HepG2 (cell line): ENCODE results near the gene UGP2. TPM values are rescaled to one million over a fixed set of nuclear protein-coding genes. Genes with fewer than 3 reads are reported as not detected.

ENCODE experiments used
- ATAC-seq: fragments of 200-7000 bp; cut with Tn5 transposase; 3 replicates; pipeline ENCODE4 v1.9.1; 2020; ENCODE audit warnings: mild to moderate bottlenecking, moderate library complexity
- BruUV-seq: library from RNA; stranded (reverse); fragments of 400-500 nt; replicated peaks from 2 replicates; lab custom pipeline; 2021; lab: Mats Ljungman, UMichigan
- CTCF ChIA-PET: fragments of 300-600 bp; formaldehyde crosslinking; extraction: SDS; loops from one replicate; lab custom pipeline; 2021; ENCODE audit warnings: low total read pairs, inconsistent platforms, low intra/inter-chr PET ratio; lab: Yijun Ruan, JAX
- POLR2A ChIA-PET: fragments of 350-600 bp; sonication (Branson Sonifier 250); formaldehyde crosslinking; loops from one replicate; lab custom pipeline; 2020; ENCODE audit warnings: antibody characterized with exemption, inconsistent platforms; lab: Yijun Ruan, JAX
- DNase-seq: peaks from one replicate; pipeline ENCODE4 v3.0.0-alpha.2; 2015; ENCODE audit warnings: low spot score
- FAIRE-seq: peaks from 3 replicates; lab custom pipeline; 2011; peaks lifted over from hg19 to GRCh38; lab: Jason Lieb, UNC
- H2AFZ ChIP-seq: one replicate; pipeline ENCODE4 v1.6.1; 2011; ENCODE audit warnings: low read length, inconsistent platforms
- H3K27ac ChIP-seq: fragments of 300-600 bp; 3 replicates; pipeline ENCODE4 v1.8.0; 2011; ENCODE audit warnings: mixed run types, mild to moderate bottlenecking, mixed read lengths, low read length, inconsistent platforms; ENCODE audit not compliant: insufficient read depth; ENCODE audit errors: extremely low read length
- H3K27me3 ChIP-seq, 2 experiments: fragments of 200-600 bp in 1 of 2; 2 replicates in 1 of 2; 3 replicates in 1 of 2; pipeline versions ENCODE4 v1.6.0 to v1.8.0; 2011; ENCODE audit warnings: low read length in 2 of 2, mild to moderate bottlenecking in 2 of 2, moderate library complexity in 2 of 2, inconsistent platforms in 1 of 2; ENCODE audit not compliant: insufficient read depth in 2 of 2, control insufficient read depth in 1 of 2
- H3K36me3 ChIP-seq, 2 experiments: fragments of 200-600 bp in 1 of 2; replicated peaks in 1 of 2; 2 replicates in 1 of 2; 3 replicates in 1 of 2; pipeline versions ENCODE4 v1.5.1 to v1.8.0; 2011; ENCODE audit warnings: low read length in 2 of 2, inconsistent platforms in 1 of 2; ENCODE audit not compliant: insufficient read depth in 2 of 2, control insufficient read depth in 1 of 2
- H3K4me1 ChIP-seq: 2 replicates; pipeline ENCODE4 v1.5.1; 2012; ENCODE audit warnings: low read length, inconsistent platforms; ENCODE audit not compliant: insufficient read depth
- H3K4me2 ChIP-seq: 2 replicates; pipeline ENCODE4 v1.6.0; 2011; ENCODE audit warnings: low read depth, low read length, inconsistent platforms
- H3K4me3 ChIP-seq, 3 experiments: fragments of 200-600 bp in 1 of 3; sonication (generic), shearing (Covaris generic) in 1 of 3; replicated peaks in 1 of 3; 2 replicates each; pipeline ENCODE4 v1.5.1; 2011 to 2016; ENCODE audit warnings: low read length in 3 of 3, inconsistent platforms in 2 of 3, low read depth in 2 of 3, mild to moderate bottlenecking in 2 of 3, control low read depth in 1 of 3, mixed read lengths in 1 of 3; ENCODE audit not compliant: insufficient read depth in 1 of 3
- H3K79me2 ChIP-seq: one replicate; pipeline ENCODE4 v1.6.1; 2011; ENCODE audit warnings: low read length, inconsistent platforms; ENCODE audit not compliant: insufficient read depth
- H3K9ac ChIP-seq: 2 replicates; pipeline ENCODE4 v1.6.0; 2011; ENCODE audit warnings: mild to moderate bottlenecking, low read depth, low read length, inconsistent platforms; ENCODE audit not compliant: insufficient read depth
- H3K9me3 ChIP-seq: 2 replicates; pipeline ENCODE4 v1.5.1; 2012; ENCODE audit warnings: mild to moderate bottlenecking, low read length
- H4K20me1 ChIP-seq: 2 replicates; pipeline ENCODE4 v1.6.0; 2011; ENCODE audit warnings: inconsistent platforms, mild to moderate bottlenecking, low read length, moderate library complexity; ENCODE audit not compliant: insufficient read depth
- GFI1 ChIP-seq: sonication (generic); formaldehyde crosslinking; IDR thresholded peaks from 2 replicates; pipeline ENCODE4 v1.5.0; 2020; ENCODE audit warnings: missing genetic modification reagents, mild to moderate bottlenecking, borderline replicate concordance
- RBM22 ChIP-seq: fragments of 200-400 bp; formaldehyde crosslinking; optimal IDR thresholded peaks from 2 replicates; pipeline ENCODE3; 2017; ENCODE audit warnings: mild to moderate bottlenecking, low read length, moderate library complexity
- ZNF282 ChIP-seq: fragments of 450-650 bp; IDR thresholded peaks from 2 replicates; pipeline ENCODE4 v1.6.1; 2018; ENCODE audit not compliant: partially characterized antibody
- ZNF382 ChIP-seq: sonication (generic); formaldehyde crosslinking; IDR thresholded peaks from 2 replicates; pipeline ENCODE4 v1.5.0; 2020; ENCODE audit warnings: missing genetic modification reagents, mild to moderate bottlenecking, borderline replicate concordance
- ZNF557 ChIP-seq: sonication (generic); formaldehyde crosslinking; IDR thresholded peaks from 2 replicates; pipeline ENCODE4 v1.4.0; 2020; ENCODE audit warnings: missing genetic modification reagents
- WGBS: methylation state at CpG from one replicate; pipeline ENCODE4 v1.1.6; 2017; ENCODE audit warnings: low lambda C conversion rate; 5-methylcytosine and 5-hydroxymethylcytosine counted together
- in situ Hi-C: cut with HindIII; loops from 2 replicates; pipeline ENCODE4 v1.10.0; 2017; ENCODE audit warnings: low pct_unique_long_range_greater_than_20kb; ENCODE audit not compliant: extremely low pct_ligation_motif_present
- intact Hi-C: fragments of 100-400 bp; cut with micrococcal nuclease; formaldehyde crosslinking; loops from one replicate; pipeline ENCODE4 v1.10.0; 2022; ENCODE audit not compliant: unreplicated experiment
- polyA plus RNA-seq, 8 experiments: library from polyadenylated mRNA; depleted of rRNA in 3 of 8; stranded (reverse) in 7 of 8; unstranded in 1 of 8; fragments of >200 nt; fragmentation: Illumina TruSeq in 4 of 8; extraction: Trizol in 4 of 8; gene quantifications; 2 replicates each; pipeline versions ENCODE4 v1.2.1 to v1.2.3, GENCODE V29; 2011 to 2016; ENCODE audit warnings: low read depth in 4 of 8, missing spikeins in 1 of 8, mixed read lengths in 1 of 8; ENCODE audit not compliant: insufficient read depth in 1 of 8
- total RNA-seq, 5 experiments: library from RNA; depleted of rRNA; stranded (reverse); fragments of >200 nt; fragmentation: Illumina TruSeq; extraction: Trizol; gene quantifications; 2 replicates each; pipeline ENCODE4 v1.2.3, GENCODE V29; 2016; ENCODE audit warnings: low read depth in 1 of 5
- TF ChIP-seq, protein P1 (sequence below): sonication (generic); formaldehyde crosslinking; IDR thresholded peaks from 2 replicates; pipeline ENCODE4 v1.4.0; 2020; ENCODE audit warnings: missing genetic modification reagents, borderline replicate concordance
- TF ChIP-seq, protein P2 (sequence below): IDR thresholded peaks from 2 replicates; pipeline ENCODE4 v1.6.1; 2018; ENCODE audit warnings: missing genetic modification reagents
- TF ChIP-seq, protein P3 (sequence below): sonication (generic); formaldehyde crosslinking; IDR thresholded peaks from 2 replicates; pipeline ENCODE4 v1.4.0; 2020; ENCODE audit warnings: missing genetic modification reagents; ENCODE audit errors: not compliant biosample characterization
- TF ChIP-seq, protein P4 (sequence below): IDR thresholded peaks from 2 replicates; pipeline ENCODE4 v1.6.1; 2016; ENCODE audit warnings: low read depth
- TF ChIP-seq, protein P5 (sequence below): sonication (generic); formaldehyde crosslinking; IDR thresholded peaks from 2 replicates; pipeline ENCODE4 v1.4.0; 2020; ENCODE audit warnings: missing genetic modification reagents

UGP2 gene
- total and polyA plus RNA-seq, 2 of the 13 experiments (the other 11 are each of a cell fraction or from before 2014, with no cell fraction given), result 96.0 to 134 TPM

DNA sequence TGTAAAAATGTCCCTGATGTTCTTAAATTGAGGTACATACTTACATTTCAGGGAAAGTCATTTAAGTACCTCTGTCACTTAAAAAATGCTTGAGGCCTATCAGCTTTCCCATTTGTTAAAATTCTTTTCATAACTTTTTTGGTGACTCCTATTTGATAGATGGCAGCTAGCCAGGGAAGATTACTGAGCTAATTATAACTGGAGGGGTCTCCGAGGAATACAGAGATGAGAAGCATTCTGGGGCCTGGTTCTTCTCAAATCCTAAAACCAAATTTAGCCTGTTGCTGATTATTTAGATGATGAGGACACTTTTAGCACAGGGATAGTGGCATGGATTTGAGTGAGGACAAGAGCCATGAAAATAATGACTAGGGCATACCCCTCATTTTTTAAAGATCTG is 4.8 kb downstream of the UGP2 start:
- 95% methylated on average over 1 of the region's 1 CpG for WGBS
- Histone ChIP-seq H2AFZ (no peak overlapping the region), H3K4me2 (peak overlapping the region; percentile 48), H3K36me3 (no peaks in the 10 kb centered on the region), H4K20me1 (peaks cover 63% of the 10 kb centered on the region), H3K79me2 (peaks cover 98% of the 10 kb centered on the region), H3K27me3 (no peaks in the 10 kb centered on the region; a peak in 1 of 5 replicates), H3K9ac (no peak overlapping the region), H3K27ac (no peak overlapping the region), H3K9me3 (no peaks in the 10 kb centered on the region), H3K4me3 (no peak overlapping the region), H3K4me1 (peaks cover 65% of the 10 kb centered on the region)
- intact Hi-C loops (no loop called here), in situ Hi-C loops (no loop called here)
- ChIA-PET CTCF (no interaction called here), POLR2A (no interaction called here)
- no peak for TF ChIP-seq ZNF557 (CRISPR knock-in tag)
- TF ChIP-seq, protein P1, sequence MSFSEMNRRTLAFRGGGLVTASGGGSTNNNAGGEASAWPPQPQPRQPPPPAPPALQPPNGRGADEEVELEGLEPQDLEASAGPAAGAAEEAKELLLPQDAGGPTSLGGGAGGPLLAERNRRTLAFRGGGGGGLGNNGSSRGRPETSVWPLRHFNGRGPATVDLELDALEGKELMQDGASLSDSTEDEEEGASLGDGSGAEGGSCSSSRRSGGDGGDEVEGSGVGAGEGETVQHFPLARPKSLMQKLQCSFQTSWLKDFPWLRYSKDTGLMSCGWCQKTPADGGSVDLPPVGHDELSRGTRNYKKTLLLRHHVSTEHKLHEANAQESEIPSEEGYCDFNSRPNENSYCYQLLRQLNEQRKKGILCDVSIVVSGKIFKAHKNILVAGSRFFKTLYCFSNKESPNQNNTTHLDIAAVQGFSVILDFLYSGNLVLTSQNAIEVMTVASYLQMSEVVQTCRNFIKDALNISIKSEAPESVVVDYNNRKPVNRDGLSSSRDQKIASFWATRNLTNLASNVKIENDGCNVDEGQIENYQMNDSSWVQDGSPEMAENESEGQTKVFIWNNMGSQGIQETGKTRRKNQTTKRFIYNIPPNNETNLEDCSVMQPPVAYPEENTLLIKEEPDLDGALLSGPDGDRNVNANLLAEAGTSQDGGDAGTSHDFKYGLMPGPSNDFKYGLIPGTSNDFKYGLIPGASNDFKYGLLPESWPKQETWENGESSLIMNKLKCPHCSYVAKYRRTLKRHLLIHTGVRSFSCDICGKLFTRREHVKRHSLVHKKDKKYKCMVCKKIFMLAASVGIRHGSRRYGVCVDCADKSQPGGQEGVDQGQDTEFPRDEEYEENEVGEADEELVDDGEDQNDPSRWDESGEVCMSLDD (CRISPR knock-in tag), result no peak
- TF ChIP-seq, protein P2, sequence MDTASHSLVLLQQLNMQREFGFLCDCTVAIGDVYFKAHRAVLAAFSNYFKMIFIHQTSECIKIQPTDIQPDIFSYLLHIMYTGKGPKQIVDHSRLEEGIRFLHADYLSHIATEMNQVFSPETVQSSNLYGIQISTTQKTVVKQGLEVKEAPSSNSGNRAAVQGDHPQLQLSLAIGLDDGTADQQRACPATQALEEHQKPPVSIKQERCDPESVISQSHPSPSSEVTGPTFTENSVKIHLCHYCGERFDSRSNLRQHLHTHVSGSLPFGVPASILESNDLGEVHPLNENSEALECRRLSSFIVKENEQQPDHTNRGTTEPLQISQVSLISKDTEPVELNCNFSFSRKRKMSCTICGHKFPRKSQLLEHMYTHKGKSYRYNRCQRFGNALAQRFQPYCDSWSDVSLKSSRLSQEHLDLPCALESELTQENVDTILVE (CRISPR knock-in tag), result no peak
- TF ChIP-seq, protein P3, sequence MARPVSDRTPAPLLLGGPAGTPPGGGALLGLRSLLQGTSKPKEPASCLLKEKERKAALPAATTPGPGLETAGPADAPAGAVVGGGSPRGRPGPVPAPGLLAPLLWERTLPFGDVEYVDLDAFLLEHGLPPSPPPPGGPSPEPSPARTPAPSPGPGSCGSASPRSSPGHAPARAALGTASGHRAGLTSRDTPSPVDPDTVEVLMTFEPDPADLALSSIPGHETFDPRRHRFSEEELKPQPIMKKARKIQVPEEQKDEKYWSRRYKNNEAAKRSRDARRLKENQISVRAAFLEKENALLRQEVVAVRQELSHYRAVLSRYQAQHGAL (CRISPR knock-in tag), result no peak
- no peak for TF ChIP-seq ZNF382
- TF ChIP-seq, protein P4, sequence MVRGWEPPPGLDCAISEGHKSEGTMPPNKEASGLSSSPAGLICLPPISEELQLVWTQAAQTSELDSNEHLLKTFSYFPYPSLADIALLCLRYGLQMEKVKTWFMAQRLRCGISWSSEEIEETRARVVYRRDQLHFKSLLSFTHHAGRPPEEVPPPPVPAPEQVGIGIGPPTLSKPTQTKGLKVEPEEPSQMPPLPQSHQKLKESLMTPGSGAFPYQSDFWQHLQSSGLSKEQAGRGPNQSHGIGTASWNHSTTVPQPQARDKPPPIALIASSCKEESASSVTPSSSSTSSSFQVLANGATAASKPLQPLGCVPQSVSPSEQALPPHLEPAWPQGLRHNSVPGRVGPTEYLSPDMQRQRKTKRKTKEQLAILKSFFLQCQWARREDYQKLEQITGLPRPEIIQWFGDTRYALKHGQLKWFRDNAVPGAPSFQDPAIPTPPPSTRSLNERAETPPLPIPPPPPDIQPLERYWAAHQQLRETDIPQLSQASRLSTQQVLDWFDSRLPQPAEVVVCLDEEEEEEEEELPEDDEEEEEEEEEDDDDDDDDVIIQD (CRISPR knock-in tag), result no peak
- no peak for TF ChIP-seq RBM22
- TF ChIP-seq, protein P5, sequence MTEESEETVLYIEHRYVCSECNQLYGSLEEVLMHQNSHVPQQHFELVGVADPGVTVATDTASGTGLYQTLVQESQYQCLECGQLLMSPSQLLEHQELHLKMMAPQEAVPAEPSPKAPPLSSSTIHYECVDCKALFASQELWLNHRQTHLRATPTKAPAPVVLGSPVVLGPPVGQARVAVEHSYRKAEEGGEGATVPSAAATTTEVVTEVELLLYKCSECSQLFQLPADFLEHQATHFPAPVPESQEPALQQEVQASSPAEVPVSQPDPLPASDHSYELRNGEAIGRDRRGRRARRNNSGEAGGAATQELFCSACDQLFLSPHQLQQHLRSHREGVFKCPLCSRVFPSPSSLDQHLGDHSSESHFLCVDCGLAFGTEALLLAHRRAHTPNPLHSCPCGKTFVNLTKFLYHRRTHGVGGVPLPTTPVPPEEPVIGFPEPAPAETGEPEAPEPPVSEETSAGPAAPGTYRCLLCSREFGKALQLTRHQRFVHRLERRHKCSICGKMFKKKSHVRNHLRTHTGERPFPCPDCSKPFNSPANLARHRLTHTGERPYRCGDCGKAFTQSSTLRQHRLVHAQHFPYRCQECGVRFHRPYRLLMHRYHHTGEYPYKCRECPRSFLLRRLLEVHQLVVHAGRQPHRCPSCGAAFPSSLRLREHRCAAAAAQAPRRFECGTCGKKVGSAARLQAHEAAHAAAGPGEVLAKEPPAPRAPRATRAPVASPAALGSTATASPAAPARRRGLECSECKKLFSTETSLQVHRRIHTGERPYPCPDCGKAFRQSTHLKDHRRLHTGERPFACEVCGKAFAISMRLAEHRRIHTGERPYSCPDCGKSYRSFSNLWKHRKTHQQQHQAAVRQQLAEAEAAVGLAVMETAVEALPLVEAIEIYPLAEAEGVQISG (CRISPR knock-in tag), result no peak
- TF ChIP-seq ZNF282, result no peak
- TF ChIP-seq GFI1 (CRISPR knock-in tag), result no peak
- no peak for DNase-seq
- no peak for FAIRE-seq
- no peak for ATAC-seq
- BruUV-seq, result no TSS peak
